H9 (cell line): ENCODE measurements around the gene NOL11. TPM values are rescaled to one million over a fixed set of nuclear protein-coding genes. Genes with fewer than 3 reads are reported as not detected.

Experiments
- DNase-seq: peaks from one replicate; pipeline ENCODE4 v3.0.0-alpha.2; 2017
- H2AFZ ChIP-seq: one replicate; pipeline ENCODE4 v1.6.1; 2013; ENCODE audit warnings: mild to moderate bottlenecking, low read length, control low read depth, moderate library complexity
- H2AK5ac ChIP-seq: 2 replicates; pipeline ENCODE4 v1.6.1; 2013; ENCODE audit warnings: low read length, control low read depth, mixed read lengths; ENCODE audit not compliant: insufficient read length
- H2BK120ac ChIP-seq: one replicate; pipeline ENCODE4 v1.6.1; 2013; ENCODE audit warnings: low read depth, mild to moderate bottlenecking, low read length, control low read depth, inconsistent platforms; ENCODE audit not compliant: poor library complexity, severe bottlenecking
- H2BK12ac ChIP-seq: 2 replicates; pipeline ENCODE4 v1.6.1; 2013; ENCODE audit warnings: low read length, control low read depth, mixed read lengths, low read depth; ENCODE audit not compliant: insufficient read length
- H2BK15ac ChIP-seq: 2 replicates; pipeline ENCODE4 v1.6.1; 2013; ENCODE audit warnings: low read depth, low read length, control low read depth
- H2BK20ac ChIP-seq: one replicate; pipeline ENCODE4 v1.6.1; 2013; ENCODE audit warnings: low read depth, mild to moderate bottlenecking, low read length, control low read depth, inconsistent platforms; ENCODE audit not compliant: poor library complexity, severe bottlenecking
- H2BK5ac ChIP-seq: 2 replicates; pipeline ENCODE4 v1.6.1; 2013; ENCODE audit warnings: low read length, control low read depth, mixed read lengths; ENCODE audit not compliant: insufficient read length
- H3K14ac ChIP-seq: 2 replicates; pipeline ENCODE4 v1.6.1; 2013; ENCODE audit warnings: low read length, control low read depth; ENCODE audit not compliant: insufficient read depth
- H3K18ac ChIP-seq: 2 replicates; pipeline ENCODE4 v1.6.1; 2013; ENCODE audit warnings: low read depth, mild to moderate bottlenecking, mixed read lengths, low read length, control low read depth; ENCODE audit not compliant: insufficient read length
- H3K23ac ChIP-seq: 2 replicates; pipeline ENCODE4 v1.6.1; 2013; ENCODE audit warnings: low read length, control low read depth, mixed read lengths, low read depth; ENCODE audit not compliant: insufficient read length
- H3K23me2 ChIP-seq: 2 replicates; pipeline ENCODE4 v1.6.1; 2013; ENCODE audit warnings: low read depth, mild to moderate bottlenecking, mixed read lengths, low read length, control low read depth; ENCODE audit not compliant: insufficient read length, poor library complexity, severe bottlenecking
- H3K27ac ChIP-seq: 2 replicates; pipeline ENCODE4 v1.5.1; 2013; ENCODE audit warnings: low read length, control low read depth, mixed read lengths, low read depth; ENCODE audit not compliant: insufficient read length
- H3K27me3 ChIP-seq: 2 replicates; pipeline ENCODE4 v1.6.1; 2013; ENCODE audit warnings: low read length, control low read depth, inconsistent platforms; ENCODE audit not compliant: insufficient read depth
- H3K4ac ChIP-seq: 2 replicates; pipeline ENCODE4 v1.6.1; 2013; ENCODE audit warnings: low read depth, mild to moderate bottlenecking, control low read depth, inconsistent platforms, low read length, moderate library complexity
- H3K4me1 ChIP-seq: 2 replicates; pipeline ENCODE4 v1.6.1; 2013; ENCODE audit warnings: low read length, control low read depth, inconsistent platforms; ENCODE audit not compliant: insufficient read depth
- H3K4me2 ChIP-seq: 2 replicates; pipeline ENCODE4 v1.6.1; 2013; ENCODE audit warnings: low read length, control low read depth, mixed read lengths; ENCODE audit not compliant: insufficient read length, insufficient read depth
- H3K56ac ChIP-seq: 2 replicates; pipeline ENCODE4 v1.6.1; 2013; ENCODE audit warnings: low read depth, mild to moderate bottlenecking, mixed read lengths, low read length, control low read depth; ENCODE audit not compliant: insufficient read length
- H3K79me1 ChIP-seq: 2 replicates; pipeline ENCODE4 v1.6.1; 2013; ENCODE audit warnings: low read depth, mild to moderate bottlenecking, moderate library complexity, low read length, control low read depth, inconsistent platforms; ENCODE audit not compliant: insufficient read depth, poor library complexity, severe bottlenecking
- H3K79me2 ChIP-seq: 2 replicates; pipeline ENCODE4 v1.6.1; 2013; ENCODE audit warnings: low read length, control low read depth, inconsistent platforms; ENCODE audit not compliant: insufficient read depth
- H3K9ac ChIP-seq: 2 replicates; pipeline ENCODE4 v1.6.1; 2013; ENCODE audit warnings: low read length, control low read depth, mixed read lengths; ENCODE audit not compliant: insufficient read length; ENCODE audit errors: extremely low read depth
- H3K9me3 ChIP-seq: one replicate; pipeline ENCODE4 v1.6.1; 2013; ENCODE audit warnings: low read depth, low read length, inconsistent platforms; ENCODE audit not compliant: control insufficient read depth
- H3T11ph ChIP-seq: one replicate; pipeline ENCODE4 v1.6.1; 2013; ENCODE audit warnings: mild to moderate bottlenecking, low read length, control low read depth, inconsistent platforms
- H4K20me1 ChIP-seq: one replicate; pipeline ENCODE4 v1.6.1; 2013; ENCODE audit not compliant: control insufficient read depth, insufficient read length, insufficient read depth
- H4K5ac ChIP-seq: 2 replicates; pipeline ENCODE4 v1.6.1; 2013; ENCODE audit warnings: low read depth, mild to moderate bottlenecking, mixed read lengths, low read length, control low read depth; ENCODE audit not compliant: insufficient read length
- H4K8ac ChIP-seq: replicated peaks from 2 replicates; pipeline ENCODE4 v1.6.1; 2013; ENCODE audit warnings: low read length, control low read depth, mixed read lengths, low read depth; ENCODE audit not compliant: insufficient read length
- H4K91ac ChIP-seq: 2 replicates; pipeline ENCODE4 v1.6.1; 2013; ENCODE audit warnings: low read depth, mild to moderate bottlenecking, moderate library complexity, mixed read lengths, low read length, control low read depth; ENCODE audit not compliant: insufficient read length
- H3K27ac Mint-ChIP-seq, 3 experiments: 2 replicates in 2 of 3; 3 replicates in 1 of 3; pipeline ENCODE4 v1.8.0; 2020 to 2021; ENCODE audit warnings: mixed read lengths in 3 of 3, mild to moderate bottlenecking in 1 of 3, moderate library complexity in 1 of 3
- H3K27me3 Mint-ChIP-seq: 2 replicates; pipeline ENCODE4 v1.8.0; 2021; ENCODE audit warnings: low read depth, mild to moderate bottlenecking, moderate library complexity, mixed read lengths
- H3K36me3 Mint-ChIP-seq, 3 experiments: 2 replicates in 2 of 3; 3 replicates in 1 of 3; pipeline ENCODE4 v1.8.0; 2020 to 2021; ENCODE audit warnings: low read depth in 3 of 3, mixed read lengths in 3 of 3; ENCODE audit not compliant: insufficient read depth in 1 of 3
- H3K4me1 Mint-ChIP-seq, 2 experiments: 2 replicates each; pipeline ENCODE4 v1.8.0; 2020; ENCODE audit warnings: mixed read lengths in 2 of 2
- H3K4me3 Mint-ChIP-seq, 2 experiments: 2 replicates in 1 of 2; 3 replicates in 1 of 2; pipeline ENCODE4 v1.8.0; 2020 to 2021; ENCODE audit warnings: mild to moderate bottlenecking in 2 of 2, mixed read lengths in 2 of 2, moderate library complexity in 1 of 2
- H3K9me3 Mint-ChIP-seq, 2 experiments: 2 replicates in 1 of 2; 3 replicates in 1 of 2; pipeline ENCODE4 v1.8.0; 2020; ENCODE audit warnings: mild to moderate bottlenecking in 2 of 2, mixed read lengths in 2 of 2, moderate library complexity in 1 of 2
- WGBS: extraction: QIAGEN DNeasy Blood & Tissue Kit; methylation state at CpG from one replicate; pipeline ENCODE4 v1.1.7; 2013; ENCODE audit warnings: missing lambda C conversion rate, low lambda C conversion rate, mixed read lengths; ENCODE audit not compliant: insufficient read length; ENCODE audit errors: extremely low coverage; 5-methylcytosine and 5-hydroxymethylcytosine counted together
- total RNA-seq: library from RNA; stranded (reverse); gene quantifications from 2 replicates; pipeline ENCODE4 v1.2.1, GENCODE V29; 2021
- TF ChIP-seq, protein P1 (sequence below): fragments of 200-600 bp; sonication (generic); conservative IDR thresholded peaks from 3 replicates; pipeline ENCODE4 v1.8.0; 2021; ENCODE audit warnings: antibody characterized with exemption, mild to moderate bottlenecking

NOL11 gene
- total RNA-seq, 1 experiment from 2014 or later = 114 TPM

- no peak overlapping the region for H4K91ac ChIP-seq
- no peaks in the 10 kb centered on the region for H4K20me1 ChIP-seq
- no CpG with 5 or more reads among the region's 6 CpGs for WGBS
- H3K56ac ChIP-seq = no peak overlapping the region
- no peak overlapping the region for H2AK5ac ChIP-seq
- H3K9me3 Mint-ChIP-seq = peaks cover 5 to 7% of the 10 kb centered on the region in 2 experiments; a peak in 3 of 5 replicates
- H3K9ac ChIP-seq = no peak overlapping the region
- no peaks in the 10 kb centered on the region for H3K79me1 ChIP-seq
- H3K4ac ChIP-seq = no peak overlapping the region
- no peak overlapping the region for H3K14ac ChIP-seq
- TF ChIP-seq, protein P1, sequence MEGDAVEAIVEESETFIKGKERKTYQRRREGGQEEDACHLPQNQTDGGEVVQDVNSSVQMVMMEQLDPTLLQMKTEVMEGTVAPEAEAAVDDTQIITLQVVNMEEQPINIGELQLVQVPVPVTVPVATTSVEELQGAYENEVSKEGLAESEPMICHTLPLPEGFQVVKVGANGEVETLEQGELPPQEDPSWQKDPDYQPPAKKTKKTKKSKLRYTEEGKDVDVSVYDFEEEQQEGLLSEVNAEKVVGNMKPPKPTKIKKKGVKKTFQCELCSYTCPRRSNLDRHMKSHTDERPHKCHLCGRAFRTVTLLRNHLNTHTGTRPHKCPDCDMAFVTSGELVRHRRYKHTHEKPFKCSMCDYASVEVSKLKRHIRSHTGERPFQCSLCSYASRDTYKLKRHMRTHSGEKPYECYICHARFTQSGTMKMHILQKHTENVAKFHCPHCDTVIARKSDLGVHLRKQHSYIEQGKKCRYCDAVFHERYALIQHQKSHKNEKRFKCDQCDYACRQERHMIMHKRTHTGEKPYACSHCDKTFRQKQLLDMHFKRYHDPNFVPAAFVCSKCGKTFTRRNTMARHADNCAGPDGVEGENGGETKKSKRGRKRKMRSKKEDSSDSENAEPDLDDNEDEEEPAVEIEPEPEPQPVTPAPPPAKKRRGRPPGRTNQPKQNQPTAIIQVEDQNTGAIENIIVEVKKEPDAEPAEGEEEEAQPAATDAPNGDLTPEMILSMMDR = no peak
- no peak for DNase-seq
- no peak overlapping the region for H2AFZ ChIP-seq
- H3K18ac ChIP-seq = no peak overlapping the region
- H3K27ac Mint-ChIP-seq = no peak overlapping the region
- H3K27me3 Mint-ChIP-seq = no peaks in the 10 kb centered on the region
- H4K8ac ChIP-seq = no peak overlapping the region
- H2BK5ac ChIP-seq = no peak overlapping the region
- H3T11ph ChIP-seq = no peak overlapping the region
- no peak overlapping the region for H2BK15ac ChIP-seq
- peaks cover 62 to 89% (median 81%) of the 10 kb centered on the region in 3 experiments for H3K36me3 Mint-ChIP-seq
- no peaks in the 10 kb centered on the region for H3K9me3 ChIP-seq
- no peak overlapping the region for H3K27ac ChIP-seq
- H3K79me2 ChIP-seq = no peaks in the 10 kb centered on the region; the same call in 1 of the 2 replicates
- no peak overlapping the region for H4K5ac ChIP-seq
- H2BK120ac ChIP-seq = no peak overlapping the region
- H3K4me1 ChIP-seq = peaks cover 5% of the 10 kb centered on the region
- H3K4me1 Mint-ChIP-seq = peaks cover 24 to 26% of the 10 kb centered on the region in 2 experiments
- H3K23ac ChIP-seq = no peak overlapping the region
- H3K23me2 ChIP-seq = no peaks in the 10 kb centered on the region
- H3K27me3 ChIP-seq = no peaks in the 10 kb centered on the region
- no peak overlapping the region for H2BK12ac ChIP-seq
- no peak overlapping the region for H3K4me3 Mint-ChIP-seq
- H2BK20ac ChIP-seq = no peak overlapping the region
- H3K4me2 ChIP-seq = no peak overlapping the region
Observed at GRCh38 chr17:67729903-67730302, 12.2 kb downstream of the NOL11 start.
